GM12892 (cell line): ENCODE measurements around the gene CAMK2B.

Experiments
- POLR2A ChIP-seq: IDR thresholded peaks from 2 replicates; pipeline ENCODE4 v1.6.1; 2011; ENCODE audit warnings: low read depth, low read length, control low read depth
- POLR2AphosphoS5 ChIP-seq: IDR thresholded peaks from 2 replicates; pipeline ENCODE4 v1.6.1; 2011; ENCODE audit warnings: low read depth, low read length, control low read depth

DNA sequence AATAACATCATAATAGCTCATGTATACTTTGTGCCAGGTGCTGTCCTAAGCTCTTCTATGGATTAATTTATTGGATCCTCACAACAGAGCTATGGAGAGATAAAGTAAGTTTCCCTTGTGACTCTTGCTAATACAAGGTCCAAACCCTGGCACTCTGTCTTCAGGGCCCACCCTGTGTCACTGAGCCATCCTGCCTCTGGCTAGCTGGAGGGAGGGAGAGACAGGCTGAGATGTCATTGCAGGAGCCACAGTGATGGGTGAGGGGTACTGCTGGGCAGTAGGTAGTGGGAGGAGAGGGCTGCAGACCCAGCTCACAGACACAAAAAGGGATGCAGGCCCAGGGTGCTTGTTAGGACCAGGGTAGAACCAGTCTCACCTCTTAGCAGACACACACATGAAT, 153.0 kb downstream of the CAMK2B start:
- TF ChIP-seq POLR2A (no peak), POLR2AphosphoS5 (no peak)
